Astrocyte (in vitro differentiated cells and primary cell): Measurements from ENCODE around the gene CCDC85B. TPM values are rescaled to one million over a fixed set of nuclear protein-coding genes. Genes with fewer than 3 reads are reported as not detected.
A peak's percentile ranks its signal among the peaks of the same experiment; 100 is the strongest.

Source experiments
- DNase-seq: peaks from one replicate; pipeline ENCODE4 v3.0.0-alpha.2; 2010; ENCODE audit warnings: low read depth
- FAIRE-seq: peaks from 2 replicates; lab custom pipeline; 2011; peaks lifted over from hg19 to GRCh38; lab: Jason Lieb, UNC
- H2AFZ ChIP-seq: 2 replicates; pipeline ENCODE4 v1.6.0; 2012; ENCODE audit warnings: low read depth, low read length, inconsistent platforms
- H3K27ac ChIP-seq: 2 replicates; pipeline ENCODE4 v1.5.1; 2011; ENCODE audit warnings: low read depth, low read length, inconsistent platforms
- H3K27me3 ChIP-seq: 2 replicates; pipeline ENCODE4 v1.6.0; 2011; ENCODE audit warnings: low read length, inconsistent platforms; ENCODE audit not compliant: insufficient read depth
- H3K36me3 ChIP-seq: 2 replicates; pipeline ENCODE4 v1.5.1; 2011; ENCODE audit warnings: low read length, inconsistent platforms; ENCODE audit not compliant: insufficient read depth
- H3K4me1 ChIP-seq: 2 replicates; pipeline ENCODE4 v1.5.1; 2011; ENCODE audit warnings: low read length, inconsistent platforms; ENCODE audit not compliant: insufficient read depth
- H3K4me2 ChIP-seq: 2 replicates; pipeline ENCODE4 v1.6.0; 2012; ENCODE audit warnings: low read length, inconsistent platforms
- H3K4me3 ChIP-seq: 2 replicates; pipeline ENCODE4 v1.5.1; 2011; ENCODE audit warnings: low read depth, mild to moderate bottlenecking, low read length, inconsistent platforms; ENCODE audit not compliant: insufficient read depth
- H3K79me2 ChIP-seq: 2 replicates; pipeline ENCODE4 v1.6.0; 2012; ENCODE audit warnings: mild to moderate bottlenecking, low read length, inconsistent platforms; ENCODE audit not compliant: insufficient read depth
- H3K9ac ChIP-seq: 2 replicates; pipeline ENCODE4 v1.6.0; 2012; ENCODE audit warnings: mild to moderate bottlenecking, low read length, inconsistent platforms
- H3K9me3 ChIP-seq: 2 replicates; pipeline ENCODE4 v1.5.1; 2012; ENCODE audit warnings: low read depth, mild to moderate bottlenecking, low read length, inconsistent platforms; ENCODE audit not compliant: insufficient read depth
- H4K20me1 ChIP-seq: 2 replicates; pipeline ENCODE4 v1.6.0; 2012; ENCODE audit warnings: low read length, inconsistent platforms; ENCODE audit not compliant: insufficient read depth
- H3K27ac Mint-ChIP-seq: one replicate; pipeline ENCODE4 v1.8.0; 2021; ENCODE audit warnings: mild to moderate bottlenecking, mixed read lengths; ENCODE audit not compliant: unreplicated experiment
- H3K27me3 Mint-ChIP-seq: one replicate; pipeline ENCODE4 v1.8.0; 2021; ENCODE audit warnings: low read depth, mixed read lengths; ENCODE audit not compliant: unreplicated experiment
- H3K36me3 Mint-ChIP-seq: one replicate; pipeline ENCODE4 v1.8.0; 2021; ENCODE audit warnings: low read depth, mixed read lengths; ENCODE audit not compliant: unreplicated experiment
- H3K4me1 Mint-ChIP-seq: one replicate; pipeline ENCODE4 v1.8.0; 2021; ENCODE audit warnings: low read depth, mixed read lengths; ENCODE audit not compliant: unreplicated experiment
- H3K4me3 Mint-ChIP-seq: one replicate; pipeline ENCODE4 v1.8.0; 2021; ENCODE audit warnings: mild to moderate bottlenecking, moderate library complexity, mixed read lengths; ENCODE audit not compliant: unreplicated experiment
- H3K9me3 Mint-ChIP-seq: one replicate; pipeline ENCODE4 v1.8.0; 2021; ENCODE audit warnings: mild to moderate bottlenecking, mixed read lengths; ENCODE audit not compliant: unreplicated experiment
- EZH2 ChIP-seq: IDR thresholded peaks from 2 replicates; pipeline ENCODE4 v1.6.1; 2012; ENCODE audit warnings: mild to moderate bottlenecking, low read length, inconsistent platforms; ENCODE audit not compliant: insufficient read depth
- total RNA-seq: library from RNA; stranded (reverse); gene quantifications from 2 replicates; pipeline ENCODE4 v1.2.1, GENCODE V29; 2021
- TF ChIP-seq, protein P1 (sequence below): IDR thresholded peaks from 2 replicates; pipeline ENCODE4 v1.5.1; 2011; ENCODE audit warnings: low read depth, mild to moderate bottlenecking, inconsistent platforms, low read length, moderate library complexity; ENCODE audit not compliant: insufficient read depth

Gene CCDC85B
- total RNA-seq, 1 donor from 2014 or later: 31.4 TPM

- peaks cover 44% of the 10 kb centered on the region for H3K4me1 Mint-ChIP-seq
- Histone ChIP-seq H3K9ac (no peak overlapping the region), H3K4me3 (no peak overlapping the region), H3K79me2 (peaks cover 52% of the 10 kb centered on the region), H3K4me1 (peaks cover 22% of the 10 kb centered on the region), H3K27me3 (no peaks in the 10 kb centered on the region), H3K9me3 (no peaks in the 10 kb centered on the region), H4K20me1 (peaks cover 72% of the 10 kb centered on the region), H3K27ac (no peak overlapping the region), H3K4me2 (peak overlapping the region; percentile 96), H3K36me3 (peaks cover 37% of the 10 kb centered on the region), H2AFZ (no peak overlapping the region)
- FAIRE-seq: no peak
- no peak for TF ChIP-seq EZH2
- TF ChIP-seq, protein P1, sequence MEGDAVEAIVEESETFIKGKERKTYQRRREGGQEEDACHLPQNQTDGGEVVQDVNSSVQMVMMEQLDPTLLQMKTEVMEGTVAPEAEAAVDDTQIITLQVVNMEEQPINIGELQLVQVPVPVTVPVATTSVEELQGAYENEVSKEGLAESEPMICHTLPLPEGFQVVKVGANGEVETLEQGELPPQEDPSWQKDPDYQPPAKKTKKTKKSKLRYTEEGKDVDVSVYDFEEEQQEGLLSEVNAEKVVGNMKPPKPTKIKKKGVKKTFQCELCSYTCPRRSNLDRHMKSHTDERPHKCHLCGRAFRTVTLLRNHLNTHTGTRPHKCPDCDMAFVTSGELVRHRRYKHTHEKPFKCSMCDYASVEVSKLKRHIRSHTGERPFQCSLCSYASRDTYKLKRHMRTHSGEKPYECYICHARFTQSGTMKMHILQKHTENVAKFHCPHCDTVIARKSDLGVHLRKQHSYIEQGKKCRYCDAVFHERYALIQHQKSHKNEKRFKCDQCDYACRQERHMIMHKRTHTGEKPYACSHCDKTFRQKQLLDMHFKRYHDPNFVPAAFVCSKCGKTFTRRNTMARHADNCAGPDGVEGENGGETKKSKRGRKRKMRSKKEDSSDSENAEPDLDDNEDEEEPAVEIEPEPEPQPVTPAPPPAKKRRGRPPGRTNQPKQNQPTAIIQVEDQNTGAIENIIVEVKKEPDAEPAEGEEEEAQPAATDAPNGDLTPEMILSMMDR: no peak
- no peaks in the 10 kb centered on the region for H3K27me3 Mint-ChIP-seq
- no peak for DNase-seq
- peak overlapping the region; percentile 73 for H3K27ac Mint-ChIP-seq
- peak overlapping the region; percentile 82 for H3K4me3 Mint-ChIP-seq
- H3K9me3 Mint-ChIP-seq: no peaks in the 10 kb centered on the region
- H3K36me3 Mint-ChIP-seq: peaks cover 43% of the 10 kb centered on the region
These were observed 36.3 kb upstream of the CCDC85B start for GRCh38 chr11:65854161-65854592.

- Histone ChIP-seq H3K4me2 (peak overlapping the region; percentile 96), H3K9ac (peak overlapping the region; percentile 86), H2AFZ (no peak overlapping the region), H3K4me3 (peak overlapping the region; percentile 98), H3K4me1 (peaks cover 31% of the 10 kb centered on the region), H4K20me1 (peaks cover 72% of the 10 kb centered on the region), H3K79me2 (peaks cover 52% of the 10 kb centered on the region), H3K27me3 (no peaks in the 10 kb centered on the region), H3K9me3 (no peaks in the 10 kb centered on the region), H3K36me3 (peaks cover 37% of the 10 kb centered on the region), H3K27ac (no peak overlapping the region)
- TF ChIP-seq, protein P1: no peak
- no peak for TF ChIP-seq EZH2
- Mint-ChIP-seq H3K9me3 (no peaks in the 10 kb centered on the region), H3K4me1 (peaks cover 44% of the 10 kb centered on the region), H3K4me3 (peak overlapping the region; percentile 99), H3K27me3 (no peaks in the 10 kb centered on the region), H3K36me3 (peaks cover 43% of the 10 kb centered on the region), H3K27ac (peak overlapping the region; percentile 96)
- FAIRE-seq (no peak), DNase-seq (no peak)
These were observed 35.3 kb upstream of the CCDC85B start for GRCh38 chr11:65854852-65855837.
